Upper lobe of left lung (tissue), 6 donors: Measurements from ENCODE around the gene UGT1A9. TPM values are rescaled to one million over a fixed set of nuclear protein-coding genes. Genes with fewer than 3 reads are reported as not detected.
A peak's percentile ranks its signal among the peaks of the same experiment; 100 is the strongest.

ENCODE experiments used
- ATAC-seq, 2 donors: fragments of 200-7000 bp; cut with Tn5 transposase; one replicate each; pipeline ENCODE4 v1.9.1; 2022; ENCODE audit warnings: mild to moderate bottlenecking in 2 of 2, moderate library complexity in 2 of 2; ENCODE audit not compliant: low FRiP score in 2 of 2
- DNase-seq, 2 donors: peaks; one replicate each; pipeline ENCODE4 v3.0.0-alpha.2; 2019 to 2020
- H3K27ac ChIP-seq, 4 donors: fragments of 200-600 bp; sonication (generic); one replicate each; pipeline ENCODE4 v1.5.1; 2016 to 2019
- H3K27me3 ChIP-seq, 4 donors: fragments of 200-600 bp; sonication (generic); one replicate each; pipeline ENCODE4 v1.5.1; 2017 to 2019
- H3K36me3 ChIP-seq, 4 donors: fragments of 200-600 bp; sonication (generic); one replicate each; pipeline ENCODE4 v1.5.1; 2016 to 2019
- H3K4me1 ChIP-seq, 4 donors: fragments of 200-600 bp; sonication (generic); one replicate each; pipeline ENCODE4 v1.5.1; 2018 to 2019
- H3K4me3 ChIP-seq, 4 donors: fragments of 200-600 bp; sonication (generic); one replicate each; pipeline ENCODE4 v1.5.1; 2017 to 2019; ENCODE audit warnings: mild to moderate bottlenecking in 2 of 4, moderate library complexity in 1 of 4
- H3K9me3 ChIP-seq, 4 donors: fragments of 200-600 bp; sonication (generic); one replicate each; pipeline ENCODE4 v1.5.1; 2018 to 2019
- EP300 ChIP-seq, 4 donors: sonication (generic); formaldehyde crosslinking; IDR thresholded peaks; one replicate each; pipeline ENCODE4 v1.5.1; 2017; ENCODE audit warnings: antibody characterized with exemption in 4 of 4, control low read depth in 2 of 4
- POLR2A ChIP-seq, 4 donors: fragments of 450-650 bp; IDR thresholded peaks; one replicate each; pipeline ENCODE4 v1.5.1; 2016 to 2017; ENCODE audit warnings: antibody characterized with exemption in 4 of 4, mild to moderate bottlenecking in 2 of 4
- POLR2AphosphoS5 ChIP-seq, 2 donors: sonication (generic); formaldehyde crosslinking; IDR thresholded peaks; one replicate each; pipeline ENCODE4 v1.5.1; 2017; ENCODE audit warnings: antibody characterized with exemption in 2 of 2
- WGBS, 2 donors: methylation state at CpG; one replicate each; pipeline ENCODE4 v1.1.5; 2017 to 2018; 5-methylcytosine and 5-hydroxymethylcytosine counted together
- total RNA-seq, 6 donors: library from RNA; depleted of rRNA in 4 of 6; stranded (reverse); fragments of >200 nt in 4 of 6; gene quantifications; one replicate each; pipeline versions ENCODE4 v1.1.0 to v1.2.1, GENCODE V29; 2016 to 2021
- TF ChIP-seq, protein P1 (sequence below), 6 experiments: fragments of 450-650 bp in 4 of 6; fragments of 200-600 bp in 2 of 6; sonication (generic) in 2 of 6; IDR thresholded peaks; one replicate each; pipeline ENCODE4 v1.5.1; 2016 to 2019; ENCODE audit warnings: antibody characterized with exemption in 6 of 6
- donor health status: DM: no; HTN: no; CAD: no; lungs with moderate emphysema.
- donor health status: DM: no; HTN: yes; CAD: no; lungs with severe emphysema.

Gene UGT1A9
- total RNA-seq, 6 donors from 2014 or later, result not detected

- peak in 1 of 2 donors; percentile 10 for ATAC-seq
- WGBS, 2 donors, result 53 to 66% methylated on average over 7 to 18 of the region's 18 CpGs
- H3K27ac ChIP-seq, result no peak overlapping the region
- no peak for DNase-seq
- H3K36me3 ChIP-seq, result no peaks in the 10 kb centered on the region
- TF ChIP-seq POLR2AphosphoS5 (IDR thresholded peaks at IDR 0.05) (no peak), POLR2A (IDR thresholded peaks at IDR 0.05) (no peak), EP300 (IDR thresholded peaks at IDR 0.05) (no peak)
- TF ChIP-seq, protein P1, sequence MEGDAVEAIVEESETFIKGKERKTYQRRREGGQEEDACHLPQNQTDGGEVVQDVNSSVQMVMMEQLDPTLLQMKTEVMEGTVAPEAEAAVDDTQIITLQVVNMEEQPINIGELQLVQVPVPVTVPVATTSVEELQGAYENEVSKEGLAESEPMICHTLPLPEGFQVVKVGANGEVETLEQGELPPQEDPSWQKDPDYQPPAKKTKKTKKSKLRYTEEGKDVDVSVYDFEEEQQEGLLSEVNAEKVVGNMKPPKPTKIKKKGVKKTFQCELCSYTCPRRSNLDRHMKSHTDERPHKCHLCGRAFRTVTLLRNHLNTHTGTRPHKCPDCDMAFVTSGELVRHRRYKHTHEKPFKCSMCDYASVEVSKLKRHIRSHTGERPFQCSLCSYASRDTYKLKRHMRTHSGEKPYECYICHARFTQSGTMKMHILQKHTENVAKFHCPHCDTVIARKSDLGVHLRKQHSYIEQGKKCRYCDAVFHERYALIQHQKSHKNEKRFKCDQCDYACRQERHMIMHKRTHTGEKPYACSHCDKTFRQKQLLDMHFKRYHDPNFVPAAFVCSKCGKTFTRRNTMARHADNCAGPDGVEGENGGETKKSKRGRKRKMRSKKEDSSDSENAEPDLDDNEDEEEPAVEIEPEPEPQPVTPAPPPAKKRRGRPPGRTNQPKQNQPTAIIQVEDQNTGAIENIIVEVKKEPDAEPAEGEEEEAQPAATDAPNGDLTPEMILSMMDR (IDR thresholded peaks at IDR 0.05), result no peak
- H3K4me1 ChIP-seq, result no peaks in the 10 kb centered on the region
- H3K9me3 ChIP-seq, result no peaks in the 10 kb centered on the region
- no peak overlapping the region for H3K4me3 ChIP-seq
- no peaks in the 10 kb centered on the region for H3K27me3 ChIP-seq
Measured at GRCh38 chr2:233793465-233794127, 121.9 kb downstream of the UGT1A9 start.

DNA sequence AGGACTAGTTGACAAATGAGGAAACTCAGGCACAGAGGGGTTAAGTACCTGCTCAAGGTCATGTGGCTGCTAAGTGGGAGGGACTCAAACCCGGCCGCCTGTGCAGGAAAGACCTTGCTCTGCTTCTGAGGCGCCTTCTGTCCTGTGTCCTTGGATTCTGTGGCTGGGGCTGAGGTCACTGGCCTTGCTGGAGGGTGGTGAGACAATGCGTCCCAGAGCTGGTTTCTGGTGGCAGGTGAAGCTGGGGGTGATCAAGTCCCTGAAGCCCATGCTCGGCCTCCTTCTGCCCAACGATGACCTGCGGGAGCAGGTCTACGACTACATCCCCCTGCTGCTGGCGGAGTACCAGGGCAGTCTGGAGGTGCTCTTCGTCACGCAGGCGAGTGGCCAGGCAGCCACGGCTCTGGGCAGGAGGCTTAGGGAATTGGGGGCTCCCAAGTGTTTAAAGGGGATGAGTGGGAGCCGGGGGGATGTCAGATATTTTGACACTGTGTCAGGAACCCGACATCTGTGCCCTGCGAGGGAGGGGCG is 122.5 kb downstream of the UGT1A9 start:
- Histone ChIP-seq H3K36me3 (no peaks in the 10 kb centered on the region), H3K4me1 (no peaks in the 10 kb centered on the region), H3K9me3 (no peaks in the 10 kb centered on the region), H3K27ac (no peak overlapping the region), H3K4me3 (no peak overlapping the region), H3K27me3 (no peaks in the 10 kb centered on the region)
- DNase-seq (peak in 1 of 2 donors; percentile 51), ATAC-seq (no peak)
- TF ChIP-seq POLR2AphosphoS5 (IDR thresholded peaks at IDR 0.05) (no peak), POLR2A (IDR thresholded peaks at IDR 0.05) (no peak), EP300 (IDR thresholded peaks at IDR 0.05) (no peak)
- TF ChIP-seq, protein P1 (IDR thresholded peaks at IDR 0.05), result no peak
- 76 to 77% methylated on average over 16 to 17 of the region's 17 CpGs for WGBS, 2 donors

GRCh38 chr2:233795735-233796171 is 124.1 kb downstream of the UGT1A9 start:
- no peaks in the 10 kb centered on the region for H3K9me3 ChIP-seq
- H3K4me3 ChIP-seq, result no peak overlapping the region
- DNase-seq, result no peak
- TF ChIP-seq, protein P1 (IDR thresholded peaks at IDR 0.05), result no peak
- TF ChIP-seq POLR2A (IDR thresholded peaks at IDR 0.05), result no peak
- TF ChIP-seq POLR2AphosphoS5 (IDR thresholded peaks at IDR 0.05), result no peak
- TF ChIP-seq EP300 (IDR thresholded peaks at IDR 0.05), result no peak
- H3K27me3 ChIP-seq, result no peaks in the 10 kb centered on the region
- ATAC-seq, result no peak
- H3K27ac ChIP-seq, result no peak overlapping the region
- no peaks in the 10 kb centered on the region for H3K36me3 ChIP-seq
- WGBS, 2 donors, result 86 to 95% methylated on average over 10 to 11 of the region's 13 CpGs
- H3K4me1 ChIP-seq, result no peaks in the 10 kb centered on the region

- Histone ChIP-seq H3K9me3 (no peaks in the 10 kb centered on the region), H3K36me3 (no peaks in the 10 kb centered on the region), H3K27ac (no peak overlapping the region), H3K27me3 (no peaks in the 10 kb centered on the region), H3K4me1 (no peaks in the 10 kb centered on the region), H3K4me3 (no peak overlapping the region)
- ATAC-seq, result no peak
- 88 to 94% methylated on average over 8 to 9 of the region's 9 CpGs for WGBS, 2 donors
- TF ChIP-seq, protein P1 (IDR thresholded peaks at IDR 0.05), result no peak
- TF ChIP-seq POLR2A (IDR thresholded peaks at IDR 0.05) (no peak), POLR2AphosphoS5 (IDR thresholded peaks at IDR 0.05) (no peak), EP300 (IDR thresholded peaks at IDR 0.05) (no peak)
- no peak for DNase-seq
Measured at GRCh38 chr2:233796254-233796653, 124.6 kb downstream of the UGT1A9 start.
